GM21528 (cell line): ENCODE measurements around the gene LPCAT2.

Experiments used
- ATAC-seq: cut with Tn5 transposase; IDR thresholded peaks from one replicate; pipeline ENCODE4 v1.9.1; 2021; ENCODE audit warnings: mild to moderate bottlenecking, moderate library complexity; ENCODE audit not compliant: unreplicated experiment, low FRiP score

LPCAT2 gene

GRCh38 chr16:55501549-55502322 is 7.1 kb upstream of the LPCAT2 start:
- ATAC-seq: no peak

- ATAC-seq: no peak
Observed at GRCh38 chr16:55502801-55503366, 6.0 kb upstream of the LPCAT2 start.

GRCh38 chr16:55503726-55504550 is 4.9 kb upstream of the LPCAT2 start:
- ATAC-seq: no peak

- ATAC-seq: no peak
Observed at GRCh38 chr16:55505333-55506015, 3.4 kb upstream of the LPCAT2 start.

GRCh38 chr16:55506083-55506482 is 2.8 kb upstream of the LPCAT2 start:
- ATAC-seq: no peak

- no peak for ATAC-seq
Observed at GRCh38 chr16:55506708-55507107, 2.2 kb upstream of the LPCAT2 start.

GRCh38 chr16:55508271-55508921 is 476 bp upstream of the LPCAT2 start:
- no peak for ATAC-seq

GRCh38 chr16:55510185-55510805 is 1.4 kb downstream of the LPCAT2 start:
- ATAC-seq: no peak

GRCh38 chr16:55512941-55513340 is 4.1 kb downstream of the LPCAT2 start:
- ATAC-seq: no peak

GRCh38 chr16:55513616-55514015 is 4.7 kb downstream of the LPCAT2 start:
- no peak for ATAC-seq

- no peak for ATAC-seq
Observed at GRCh38 chr16:55515111-55515510, 6.2 kb downstream of the LPCAT2 start.

- ATAC-seq: no peak
Observed at GRCh38 chr16:55521792-55522191, 12.9 kb downstream of the LPCAT2 start.

- ATAC-seq: no peak
Observed at GRCh38 chr16:55526441-55526840, 17.6 kb downstream of the LPCAT2 start.

- ATAC-seq: no peak
Observed at GRCh38 chr16:55527885-55528284, 19.0 kb downstream of the LPCAT2 start.

GRCh38 chr16:55529018-55529417 is 20.1 kb downstream of the LPCAT2 start:
- ATAC-seq: no peak

- no peak for ATAC-seq
Observed at GRCh38 chr16:55530316-55530856, 21.5 kb downstream of the LPCAT2 start.

GRCh38 chr16:55532227-55532626 is 23.4 kb downstream of the LPCAT2 start:
- ATAC-seq: no peak

GRCh38 chr16:55534756-55535155 is 25.9 kb downstream of the LPCAT2 start:
- no peak for ATAC-seq

- no peak for ATAC-seq
Observed at GRCh38 chr16:55539049-55539448, 30.2 kb downstream of the LPCAT2 start.

GRCh38 chr16:55539488-55539887 is 30.6 kb downstream of the LPCAT2 start:
- no peak for ATAC-seq
